Kidney (tissue), 14 donors: ENCODE measurements around the gene OTUD4. TPM values are rescaled to one million over a fixed set of nuclear protein-coding genes. Genes with fewer than 3 reads are reported as not detected.

ENCODE experiments used
- DNase-seq, 5 donors: peaks; one replicate each; pipeline ENCODE4 v3.0.0-alpha.2; 2013 to 2020
- FAIRE-seq: peaks from 2 replicates; lab custom pipeline; 2012; peaks lifted over from hg19 to GRCh38; lab: Jason Lieb, UNC
- H3K27ac ChIP-seq, 2 donors: one replicate each; pipeline ENCODE4 v1.7.0; 2013; ENCODE audit warnings: low read depth in 2 of 2, low read length in 2 of 2, inconsistent platforms in 1 of 2
- H3K27me3 ChIP-seq: one replicate; pipeline ENCODE4 v1.7.1; 2013; ENCODE audit warnings: low read length, inconsistent platforms; ENCODE audit not compliant: control insufficient read depth, insufficient read depth
- H3K36me3 ChIP-seq, 3 donors: one replicate each; pipeline versions ENCODE4 v1.7.0 to v1.7.1; 2013; ENCODE audit warnings: low read length in 3 of 3, control low read depth in 1 of 3, inconsistent platforms in 1 of 3; ENCODE audit not compliant: insufficient read depth in 3 of 3, control insufficient read depth in 2 of 3
- H3K4me1 ChIP-seq, 3 donors: one replicate each; pipeline versions ENCODE4 v1.7.0 to v1.7.1; 2013; ENCODE audit warnings: low read length in 3 of 3, inconsistent platforms in 1 of 3, low read depth in 1 of 3; ENCODE audit not compliant: control insufficient read depth in 2 of 3, insufficient read depth in 2 of 3
- H3K4me3 ChIP-seq, 3 donors: one replicate each; pipeline versions ENCODE4 v1.7.0 to v1.8.1; 2013; ENCODE audit warnings: low read length in 3 of 3, control low read depth in 1 of 3, inconsistent platforms in 1 of 3
- H3K9ac ChIP-seq, 3 donors: one replicate each; pipeline versions ENCODE4 v1.7.0 to v1.7.1; 2013; ENCODE audit warnings: low read length in 3 of 3, control low read depth in 1 of 3, inconsistent platforms in 1 of 3
- H3K9me3 ChIP-seq, 3 donors: one replicate each; pipeline versions ENCODE4 v1.7.0 to v1.7.1; 2013; ENCODE audit warnings: low read length in 3 of 3, control low read depth in 1 of 3, inconsistent platforms in 1 of 3; ENCODE audit not compliant: control insufficient read depth in 2 of 3, insufficient read depth in 1 of 3
- CTCF ChIP-seq: IDR thresholded peaks from 3 replicates; pipeline ENCODE4 v1.5.1; 2012; ENCODE audit warnings: mild to moderate bottlenecking, moderate library complexity, borderline replicate concordance; ENCODE audit not compliant: insufficient read depth; ENCODE audit errors: extremely low read depth
- intact Hi-C: fragments of 100-400 bp; cut with DNase I; formaldehyde crosslinking; loops from one replicate; pipeline ENCODE4 v1.11.1; 2022
- polyA plus RNA-seq: library from polyadenylated mRNA; stranded (reverse); fragments of 350-450 nt; fragmentation: Illumina TruSeq; extraction: RNeasy Lipid Tissue Mini Kit (QIAGEN cat#74804); gene quantifications from one replicate; pipeline ENCODE4 v1.2.3, GENCODE V29; 2014; ENCODE audit warnings: low read depth, low replicate concordance; ENCODE audit not compliant: insufficient read depth
- total RNA-seq: library from RNA; stranded (reverse); fragmentation: NEBNext Ultra II Directional; extraction: Animal tissue kit (Norgen Biotek cat#: 25700); gene quantifications from one replicate; pipeline ENCODE4 v1.2.1, GENCODE V29; 2021
- donor health status: control.
- donor health status: control.
- donor health status: control.
- donor health status: control.
- donor health status: control.
- donor health status: DM: yes; HTN: yes; CAD: no.
- donor health status: Normal renal cell carcinoma (clear cell type).

Gene OTUD4
- total and polyA plus RNA-seq, 2 donors from 2014 or later: 5.6 to 45.4 TPM

GRCh38 chr4:145132511-145133098 is 47.8 kb downstream of the OTUD4 start:
- H3K27me3 ChIP-seq: no peaks in the 10 kb centered on the region
- DNase-seq (peak in 1 of 5 donors; percentile 7), FAIRE-seq (no peak)
- H3K36me3 ChIP-seq: peaks cover 0 to 2% (median 2%) of the 10 kb centered on the region in 3 donors
- no peaks in the 10 kb centered on the region for H3K4me1 ChIP-seq
- no peak overlapping the region for H3K4me3 ChIP-seq
- intact Hi-C loops: no loop called here
- no peak overlapping the region for H3K27ac ChIP-seq
- TF ChIP-seq CTCF: no peak
- H3K9ac ChIP-seq: no peak overlapping the region
- H3K9me3 ChIP-seq: no peaks in the 10 kb centered on the region

- H3K9me3 ChIP-seq: no peaks in the 10 kb centered on the region
- no peak for TF ChIP-seq CTCF
- H3K27me3 ChIP-seq: no peaks in the 10 kb centered on the region
- H3K9ac ChIP-seq: no peak overlapping the region
- FAIRE-seq (no peak), DNase-seq (no peak)
- H3K4me1 ChIP-seq: no peaks in the 10 kb centered on the region
- H3K36me3 ChIP-seq: peaks cover 0 to 2% (median 2%) of the 10 kb centered on the region in 3 donors
- H3K27ac ChIP-seq: no peak overlapping the region
- intact Hi-C loops: no loop called here
- no peak overlapping the region for H3K4me3 ChIP-seq
These were observed 48.5 kb downstream of the OTUD4 start for GRCh38 chr4:145131848-145132247.

GRCh38 chr4:145130788-145131399 is 49.5 kb downstream of the OTUD4 start:
- FAIRE-seq (no peak), DNase-seq (no peak)
- Histone ChIP-seq H3K4me1 (no peaks in the 10 kb centered on the region), H3K4me3 (no peak overlapping the region), H3K9ac (no peak overlapping the region), H3K27me3 (no peaks in the 10 kb centered on the region), H3K27ac (no peak overlapping the region), H3K9me3 (no peaks in the 10 kb centered on the region), H3K36me3 (peaks cover 0 to 2% (median 2%) of the 10 kb centered on the region in 3 donors)
- no peak for TF ChIP-seq CTCF
- intact Hi-C loops: no loop called here

- H3K4me1 ChIP-seq: no peaks in the 10 kb centered on the region
- H3K36me3 ChIP-seq: peaks cover 4% of the 10 kb centered on the region in 3 donors
- H3K27me3 ChIP-seq: no peaks in the 10 kb centered on the region
- no peak for TF ChIP-seq CTCF
- no peaks in the 10 kb centered on the region for H3K9me3 ChIP-seq
- no peak for FAIRE-seq
- H3K9ac ChIP-seq: no peak overlapping the region
- no peak overlapping the region for H3K27ac ChIP-seq
- no peak for DNase-seq
- intact Hi-C loops: no loop called here
- no peak overlapping the region for H3K4me3 ChIP-seq
These were observed 50.3 kb downstream of the OTUD4 start for GRCh38 chr4:145130130-145130529.
